ENCODE data around the gene TMEM126B.
"Not testable (repeated sequence)": the region's sequence is repeated elsewhere in the genome, so short reads cannot be mapped to it uniquely, and the experiment has no call there.

The TMEM126B gene

DNA sequence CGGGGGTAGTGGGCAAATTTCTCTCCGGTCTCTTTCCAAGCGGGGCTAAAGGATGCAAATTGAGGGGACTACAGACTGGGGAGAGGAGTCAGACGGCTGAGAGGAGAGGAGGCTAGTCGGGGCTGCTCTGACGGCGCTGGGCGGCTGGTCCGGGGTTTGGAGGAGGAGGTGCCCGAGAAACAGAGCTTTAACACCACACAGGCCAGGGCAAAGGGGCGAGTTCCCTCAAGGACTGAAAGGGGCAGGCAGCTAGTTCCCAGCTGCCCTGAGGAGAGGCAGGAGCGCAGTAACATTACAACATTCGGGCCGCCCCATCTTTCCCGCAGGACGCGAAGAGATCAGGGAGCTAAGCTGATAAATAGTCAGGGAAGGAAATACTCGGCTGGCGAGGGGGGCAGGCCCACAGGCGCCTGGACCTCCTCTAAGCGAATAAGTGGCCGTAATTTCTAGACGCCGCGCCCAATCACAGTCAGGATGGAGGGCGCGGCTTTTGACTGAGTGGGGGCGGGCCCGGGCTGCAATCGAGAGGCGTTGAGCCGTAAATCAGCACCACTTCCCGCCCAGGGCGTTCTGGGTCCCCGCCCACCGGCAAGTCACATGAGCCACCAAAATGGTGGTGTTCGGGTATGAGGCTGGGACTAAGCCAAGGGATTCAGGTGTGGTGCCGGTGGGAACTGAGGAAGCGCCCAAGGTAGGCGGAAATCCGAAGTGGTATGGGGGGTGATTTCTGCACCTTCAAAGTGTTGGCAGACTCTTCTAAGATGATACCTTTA, at the start of gene TMEM126B:
TSS of gene TMEM126B (plus strand) at position 596 of the 773 bp plus-strand sequence. CDS start at position 611, 15 bp downstream.
- DNase-seq (ENCODE audit: extremely low read depth in 1 of 2, low read depth in 1 of 2): peak; percentile 90 to 97

DNA sequence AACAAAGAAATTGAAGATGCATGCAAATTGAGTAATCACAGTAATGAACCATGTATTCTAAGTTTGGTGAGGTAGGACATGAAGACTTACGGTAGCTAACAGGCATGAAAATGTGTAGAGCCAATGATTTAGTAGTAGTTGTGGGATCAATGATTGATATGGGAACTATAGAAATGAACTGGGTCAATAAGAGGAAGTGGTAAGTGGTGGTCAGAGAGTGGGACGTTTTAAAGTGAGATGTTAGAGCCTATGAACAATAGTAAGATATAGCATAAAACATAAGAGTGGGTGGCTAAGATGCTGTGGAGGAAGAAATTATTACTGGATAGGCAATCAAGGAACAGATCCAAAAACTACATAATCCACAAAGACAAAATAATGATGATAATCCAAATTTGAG, 46.3 kb upstream of the TMEM126B start:
- DNase-seq (ENCODE audit: extremely low read depth in 1 of 2, low read depth in 1 of 2): no peak

DNA sequence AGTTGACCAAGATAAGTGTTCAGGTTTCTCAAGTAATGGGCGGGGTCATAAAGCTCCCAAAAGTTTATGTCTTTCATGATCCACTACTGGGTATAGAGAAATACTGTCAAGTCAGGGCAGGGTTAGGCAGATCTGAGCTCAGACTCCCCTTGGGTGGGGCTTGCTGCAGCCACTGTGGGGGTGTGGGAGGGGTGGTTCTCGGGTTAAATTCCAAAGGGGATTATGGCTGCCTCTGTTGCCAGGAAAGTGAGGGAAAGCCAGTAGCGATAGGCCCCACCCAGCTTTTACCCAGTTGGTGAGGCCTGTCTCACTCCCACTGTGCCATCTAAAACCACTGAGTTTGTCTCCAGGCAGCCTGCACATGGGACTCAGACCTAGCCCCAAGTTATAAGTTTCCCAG, 39.0 kb upstream of the TMEM126B start:
- DNase-seq (ENCODE audit: extremely low read depth in 1 of 2, low read depth in 1 of 2): no peak

DNA sequence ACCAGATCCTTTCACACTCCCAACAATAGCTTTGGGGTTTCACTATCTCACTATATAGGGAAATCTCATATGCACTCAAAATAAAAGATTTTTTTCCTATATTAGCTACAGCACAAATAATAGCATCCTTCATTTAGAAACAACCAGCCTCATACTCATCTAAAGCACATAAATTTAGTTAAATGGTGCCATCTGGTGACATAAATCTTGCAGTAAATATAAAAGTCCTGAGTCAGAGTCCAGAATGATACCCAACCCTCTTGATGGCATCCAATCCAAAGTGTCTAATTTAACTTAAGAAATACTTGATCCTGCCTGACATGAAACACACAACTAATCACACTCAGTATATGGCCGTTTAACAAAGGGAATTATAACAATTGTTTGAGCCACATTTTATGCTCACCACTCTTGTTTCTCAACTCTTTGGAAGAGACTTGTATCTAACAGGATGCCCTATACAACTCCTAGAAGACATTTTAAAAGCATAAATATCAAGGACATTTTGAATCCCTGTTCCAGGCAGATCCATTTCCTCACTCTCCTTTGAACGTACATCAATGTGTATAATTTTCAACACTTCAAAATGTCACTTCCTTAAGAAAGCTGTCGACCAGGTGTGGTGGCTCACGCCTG, 37.4 kb upstream of the TMEM126B start:
- no peak for DNase-seq (ENCODE audit: extremely low read depth in 1 of 2, low read depth in 1 of 2)

DNA sequence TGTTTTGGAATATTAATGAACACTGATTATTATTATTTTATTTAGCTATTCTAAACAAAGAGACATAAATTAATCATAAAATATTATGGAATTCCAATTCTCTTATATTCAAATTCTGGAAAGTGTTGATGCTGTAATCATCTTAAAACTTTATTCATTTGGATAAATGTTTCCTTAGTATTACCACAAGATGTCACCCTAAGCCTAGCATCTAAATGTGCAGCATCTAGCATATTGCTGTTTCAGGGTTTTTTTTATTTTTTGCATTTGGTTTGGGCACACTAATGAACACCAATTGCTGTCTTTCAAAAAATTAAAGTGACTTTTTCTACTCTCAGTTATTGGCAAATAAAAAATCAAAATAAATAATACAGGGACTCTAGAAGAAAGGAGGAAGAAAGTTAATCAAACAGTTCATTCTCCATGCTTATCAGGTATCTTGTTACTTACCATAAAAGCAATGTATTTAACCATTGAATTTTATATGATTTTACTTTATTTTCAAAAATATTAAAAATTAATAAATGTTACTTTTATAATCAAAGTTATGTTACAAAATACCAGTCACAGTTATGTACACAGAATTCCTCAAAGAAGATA, 33.0 kb upstream of the TMEM126B start:
- DNase-seq (ENCODE audit: extremely low read depth in 1 of 2, low read depth in 1 of 2): no peak

DNA sequence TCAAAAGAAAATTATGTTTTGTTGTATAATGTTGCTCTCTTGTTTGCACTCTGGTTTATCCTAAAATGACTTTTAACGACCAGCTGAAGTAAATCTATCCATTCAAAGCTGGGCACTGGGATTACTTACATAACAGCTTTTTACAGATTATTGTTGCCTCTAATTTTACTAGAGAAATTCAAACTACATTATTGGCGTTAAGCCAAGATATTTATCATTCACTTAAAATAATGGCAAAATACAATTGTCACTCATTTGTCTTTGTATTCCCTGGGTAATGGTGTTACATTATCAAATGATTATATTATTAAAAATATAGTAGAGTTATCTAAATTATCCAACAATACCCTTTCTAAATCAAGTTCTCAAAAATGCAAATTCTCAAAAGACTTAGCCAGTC, 31.5 kb upstream of the TMEM126B start:
- no peak for DNase-seq (ENCODE audit: extremely low read depth in 1 of 2, low read depth in 1 of 2)

DNA sequence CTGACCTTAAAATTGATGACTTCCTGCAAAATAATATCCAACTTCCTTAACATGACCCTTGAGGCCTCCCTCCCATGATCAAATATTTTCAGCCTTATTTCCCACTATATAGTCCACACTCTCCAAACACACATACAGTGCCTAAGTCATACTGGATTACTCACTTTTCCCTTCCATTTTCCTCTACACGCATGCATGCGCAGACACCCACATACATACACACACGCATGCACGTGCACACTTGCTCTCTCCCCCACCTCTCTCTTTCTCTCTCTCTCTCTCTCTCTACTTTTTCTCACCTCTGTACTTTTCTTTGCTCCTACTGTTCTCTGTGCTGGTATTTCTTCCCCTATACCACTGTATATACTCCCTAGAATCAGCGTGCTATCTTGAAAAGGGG, 29.3 kb upstream of the TMEM126B start:
- DNase-seq (ENCODE audit: extremely low read depth in 1 of 2, low read depth in 1 of 2): no peak

DNA sequence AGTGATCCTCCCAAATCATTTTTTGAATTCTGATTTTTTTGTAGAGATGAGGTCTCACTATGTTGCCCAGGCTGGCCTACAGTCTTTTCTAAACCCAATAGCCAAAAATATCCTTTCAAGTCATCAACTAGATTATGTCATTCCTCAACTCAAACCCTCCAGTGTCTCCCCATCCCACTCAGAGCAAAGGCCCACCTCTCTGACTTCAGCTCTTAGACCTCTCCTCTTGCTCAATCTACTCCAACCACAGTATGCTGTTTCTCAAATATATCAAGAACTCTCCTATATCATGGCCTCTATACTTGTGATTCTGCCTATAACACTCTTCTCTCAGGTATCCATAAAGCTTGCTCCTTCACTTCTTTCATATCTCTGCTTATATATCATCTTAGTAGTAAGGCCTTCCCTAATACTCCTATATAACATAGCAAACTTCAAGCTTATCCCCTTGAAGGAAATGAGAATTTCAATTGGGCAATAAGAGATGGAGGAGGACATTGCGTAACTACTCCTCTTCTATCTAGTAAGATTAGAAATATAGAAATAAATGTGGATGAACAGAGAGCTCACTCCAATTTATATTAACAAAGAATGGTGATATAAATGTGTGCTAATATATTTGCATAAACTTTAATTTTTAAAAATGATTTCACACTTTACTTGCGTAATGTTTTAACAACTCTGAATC, 25.7 kb upstream of the TMEM126B start:
- DNase-seq (ENCODE audit: extremely low read depth in 1 of 2, low read depth in 1 of 2): no peak

DNA sequence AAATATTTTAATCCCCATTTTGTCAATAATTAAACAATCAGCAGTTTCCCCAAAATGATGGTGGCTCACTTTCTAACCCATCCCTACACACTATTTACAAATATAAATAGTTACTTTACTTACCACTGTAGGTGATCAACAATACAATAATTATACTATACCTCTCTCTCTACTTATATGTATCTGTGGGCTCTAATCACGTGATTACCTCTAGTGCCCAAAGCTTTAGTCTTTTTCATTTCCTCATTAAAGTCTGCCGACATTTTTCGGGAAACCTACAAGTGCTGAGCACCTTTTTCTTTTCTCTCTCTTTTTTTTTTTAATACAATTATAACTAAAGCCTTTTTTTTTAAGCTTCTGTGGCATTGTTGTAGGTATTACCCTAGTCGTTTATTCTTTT, 25.2 kb upstream of the TMEM126B start:
- DNase-seq (ENCODE audit: extremely low read depth in 1 of 2, low read depth in 1 of 2): no peak

DNA sequence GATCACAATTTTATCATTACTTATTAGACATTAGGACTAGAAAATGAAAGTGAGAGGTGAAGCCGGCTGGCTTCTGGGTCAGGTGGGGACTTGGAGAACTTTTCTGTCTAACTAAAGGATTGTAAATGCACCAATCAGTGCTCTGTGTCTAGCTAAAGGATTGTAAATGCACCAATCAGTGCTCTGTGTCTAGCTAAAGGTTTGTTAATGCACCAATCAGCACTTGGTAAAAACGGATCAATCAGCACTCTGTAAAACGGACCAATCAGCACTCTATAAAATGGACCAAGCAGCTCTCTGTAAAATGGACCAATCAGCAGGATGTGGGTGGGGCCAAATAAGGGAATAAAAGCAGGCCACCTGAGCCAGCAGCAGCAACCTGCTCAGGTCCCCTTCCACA, 22.2 kb upstream of the TMEM126B start:
- not testable (repeated sequence) for DNase-seq (ENCODE audit: extremely low read depth in 1 of 2, low read depth in 1 of 2)

DNA sequence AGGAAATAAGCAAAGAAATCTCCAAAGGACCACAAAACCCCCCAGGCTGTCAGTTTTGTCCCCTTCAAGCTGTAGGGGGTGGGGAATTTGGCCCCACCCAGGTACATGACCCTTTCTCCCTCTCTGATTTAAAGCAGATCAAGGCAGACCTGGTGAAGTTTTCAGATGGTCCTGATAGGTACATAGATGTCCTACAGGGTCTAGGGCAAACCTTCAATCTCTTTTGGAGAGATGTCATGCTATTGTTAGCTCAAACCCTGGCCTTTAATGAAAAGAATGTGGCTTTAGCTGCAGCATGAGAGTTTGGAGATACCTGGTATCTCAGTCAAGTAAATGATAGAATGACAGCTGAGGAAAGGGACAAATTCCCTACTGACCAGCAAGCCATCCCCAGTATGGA, 19.8 kb upstream of the TMEM126B start:
- not testable (repeated sequence) for DNase-seq (ENCODE audit: extremely low read depth in 1 of 2, low read depth in 1 of 2)

DNA sequence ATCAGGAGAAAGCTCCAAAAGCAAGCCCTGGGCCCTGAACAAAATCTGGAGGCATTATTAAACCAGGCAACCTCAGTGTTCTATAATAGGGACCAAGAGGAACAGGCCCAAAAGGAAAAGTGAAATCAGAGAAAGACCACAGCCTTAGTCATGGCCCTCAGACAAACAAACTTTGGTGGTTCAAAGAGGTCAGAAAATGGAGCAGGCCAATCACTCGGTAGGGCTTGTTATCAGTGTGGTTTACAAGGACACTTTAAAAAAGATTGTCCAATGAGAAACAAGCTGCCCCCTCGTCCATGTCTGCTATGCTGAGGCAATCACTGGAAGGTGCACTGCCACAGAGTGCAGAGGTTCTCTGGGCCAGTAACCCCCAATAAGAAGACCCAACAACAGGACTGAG, 19.1 kb upstream of the TMEM126B start:
- not testable (repeated sequence) for DNase-seq (ENCODE audit: extremely low read depth in 1 of 2, low read depth in 1 of 2)

DNA sequence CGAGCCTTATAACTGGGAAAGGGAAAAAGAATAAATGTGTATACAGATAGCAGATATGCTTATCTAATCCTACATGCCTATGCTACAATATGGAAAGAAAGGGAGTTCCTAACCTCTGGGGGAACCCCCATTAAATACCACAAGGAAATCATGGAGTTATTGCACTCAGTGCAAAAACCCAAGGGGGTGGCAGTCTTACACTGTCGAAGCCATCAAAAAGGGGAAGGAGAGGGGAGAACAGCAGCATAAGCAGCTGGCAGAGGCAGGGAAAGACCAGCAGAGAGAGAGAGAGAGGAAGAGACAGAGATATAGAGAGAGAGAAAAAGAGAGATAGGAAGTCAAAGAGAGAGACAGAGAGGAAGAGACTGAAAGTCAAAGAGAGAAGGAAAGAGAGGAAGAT, 16.8 kb upstream of the TMEM126B start:
- DNase-seq (ENCODE audit: extremely low read depth in 1 of 2, low read depth in 1 of 2): not testable (repeated sequence)

DNA sequence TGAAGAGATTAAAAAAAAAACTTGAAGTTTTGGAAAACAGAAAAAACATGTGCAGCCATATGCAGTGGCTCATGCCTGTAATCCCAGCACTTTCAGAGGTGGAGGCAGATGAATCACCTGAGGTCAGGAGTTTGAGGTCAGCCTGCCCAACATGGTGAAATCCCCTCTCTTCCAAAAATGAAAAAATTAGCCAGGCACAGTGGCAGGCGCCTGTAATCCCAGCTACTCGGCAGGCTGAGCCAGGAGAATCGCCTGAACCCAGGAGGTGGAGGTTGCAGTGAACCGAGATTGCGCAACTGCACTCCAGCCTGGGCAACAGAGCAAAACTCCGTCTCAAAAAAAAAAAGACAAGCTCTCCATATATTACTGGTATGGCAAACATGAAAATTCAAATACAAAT, 8.9 kb upstream of the TMEM126B start:
- no peak for DNase-seq (ENCODE audit: extremely low read depth in 1 of 2, low read depth in 1 of 2)

DNA sequence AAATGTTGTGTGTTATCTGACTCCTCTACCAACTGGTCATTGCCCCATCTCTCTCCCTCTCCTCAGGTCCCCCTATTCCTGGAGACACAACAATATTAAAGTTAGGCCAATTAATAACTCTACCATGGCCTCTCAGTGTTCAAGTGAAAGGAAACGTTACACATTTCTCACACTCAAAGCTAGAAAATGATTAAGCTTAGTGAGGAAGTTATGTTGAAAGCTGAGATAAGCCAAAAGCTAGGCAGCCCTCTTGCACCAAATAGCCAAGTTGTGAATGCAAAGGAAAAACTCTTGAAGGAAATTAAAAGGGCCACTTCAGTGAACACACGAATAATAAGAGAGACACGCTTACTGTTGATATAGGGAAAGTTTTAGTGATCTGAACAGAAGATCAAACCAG, 8.1 kb upstream of the TMEM126B start:
- no peak for DNase-seq (ENCODE audit: extremely low read depth in 1 of 2, low read depth in 1 of 2)

DNA sequence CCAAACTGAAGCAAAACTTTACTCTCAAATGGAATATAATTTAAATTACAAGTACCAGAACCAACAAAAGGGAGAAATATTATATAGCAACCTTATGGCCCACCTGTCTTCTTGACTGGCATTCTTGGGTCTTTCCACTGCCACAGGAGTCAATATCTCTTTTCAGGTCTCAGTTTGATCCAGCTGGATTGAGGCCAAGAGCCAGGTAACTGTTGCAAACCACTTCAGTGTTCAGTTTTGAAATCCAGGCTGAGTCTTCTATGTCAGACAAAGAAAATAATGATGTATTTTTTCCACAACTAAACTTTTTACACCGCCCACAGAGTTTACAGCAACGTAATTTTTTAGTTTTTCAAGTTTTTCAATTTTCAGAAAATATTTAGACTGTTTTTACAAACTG, 1.9 kb upstream of the TMEM126B start:
- DNase-seq (ENCODE audit: extremely low read depth in 1 of 2, low read depth in 1 of 2): no peak

DNA sequence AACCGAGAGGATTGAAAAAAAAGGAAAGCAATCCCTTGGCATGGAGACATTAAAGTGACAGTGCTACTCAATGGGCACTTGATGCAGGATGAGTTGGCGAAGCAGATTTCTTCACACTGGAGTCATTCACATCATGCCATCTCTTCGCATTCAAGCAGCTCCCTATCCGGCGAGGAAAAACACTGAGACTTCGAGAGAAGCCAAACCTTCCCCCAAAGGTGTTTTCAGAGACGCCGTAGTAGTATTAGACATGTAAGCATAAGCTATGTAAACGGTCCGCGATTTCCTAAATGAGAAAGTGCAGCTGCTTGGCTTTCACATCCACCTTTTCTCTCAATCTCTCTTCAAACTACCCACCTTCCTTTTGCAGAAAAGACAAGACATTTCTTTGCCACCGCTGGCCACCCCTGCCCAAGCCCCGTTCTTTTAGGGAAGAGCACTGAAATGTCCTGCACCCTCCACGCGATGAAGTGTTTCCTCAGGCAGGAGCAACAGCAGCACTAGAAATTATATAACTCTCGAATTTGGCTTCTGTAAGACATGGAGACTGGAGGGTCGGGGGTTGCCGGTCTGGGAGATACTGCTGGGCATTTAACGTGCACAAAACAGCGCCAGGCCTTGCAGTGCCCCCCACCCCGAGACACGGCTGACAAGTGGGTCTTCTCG, 928 bp upstream of the TMEM126B start, which contains the start of gene DLG2:
TSS of gene DLG2 (minus strand) at position 13 of the 666 bp plus-strand sequence.
- DNase-seq (ENCODE audit: extremely low read depth in 1 of 2, low read depth in 1 of 2): no peak

DNA sequence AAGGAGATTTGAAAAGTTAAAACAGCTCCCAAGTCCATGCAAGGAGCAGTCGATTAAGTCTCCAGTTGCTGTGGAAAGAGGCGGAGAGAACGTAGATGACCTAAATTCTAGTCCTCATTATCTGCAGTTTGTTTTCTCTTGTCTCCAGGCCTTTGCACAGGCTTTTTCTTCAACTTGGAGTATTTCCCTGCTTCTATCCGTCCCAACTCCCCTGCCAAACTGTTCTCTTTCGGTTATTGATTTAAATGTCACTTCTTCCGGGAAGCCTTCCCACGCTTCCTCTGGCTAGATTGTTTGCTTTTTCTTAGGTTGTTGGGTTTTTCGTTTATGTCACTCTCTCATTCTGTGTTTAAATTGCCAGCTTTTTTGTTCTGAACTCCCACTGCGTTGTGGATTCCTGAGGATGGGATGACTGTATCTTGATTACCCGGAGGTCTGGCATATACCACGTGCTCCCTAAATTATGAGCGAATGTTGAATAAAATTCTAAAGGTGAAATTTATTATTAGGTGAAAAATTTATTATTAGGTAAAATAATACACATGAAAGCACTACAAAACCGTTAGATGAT, 463 bp downstream of the TMEM126B start:
- DNase-seq (ENCODE audit: extremely low read depth in 1 of 2, low read depth in 1 of 2): no peak

DNA sequence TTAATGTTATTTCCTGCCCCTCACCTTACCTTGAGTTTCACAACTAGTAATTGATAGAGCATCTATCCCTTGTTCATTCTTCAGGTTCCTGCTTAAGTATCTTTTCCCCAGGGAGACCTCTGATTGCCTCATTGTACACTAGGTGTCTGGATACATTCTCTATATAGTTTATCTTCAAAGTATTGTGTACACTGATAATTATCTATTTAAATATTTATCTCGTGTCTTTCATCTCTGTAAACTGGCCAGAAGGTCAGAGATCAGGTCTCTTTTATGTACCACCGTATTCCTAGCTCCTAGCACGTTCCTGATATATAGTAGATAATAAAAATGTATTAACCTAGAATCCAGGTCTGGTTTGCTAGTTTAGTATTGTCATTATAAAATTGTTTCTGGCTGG, 6.4 kb downstream of the TMEM126B start:
- DNase-seq (ENCODE audit: extremely low read depth in 1 of 2, low read depth in 1 of 2): no peak

DNA sequence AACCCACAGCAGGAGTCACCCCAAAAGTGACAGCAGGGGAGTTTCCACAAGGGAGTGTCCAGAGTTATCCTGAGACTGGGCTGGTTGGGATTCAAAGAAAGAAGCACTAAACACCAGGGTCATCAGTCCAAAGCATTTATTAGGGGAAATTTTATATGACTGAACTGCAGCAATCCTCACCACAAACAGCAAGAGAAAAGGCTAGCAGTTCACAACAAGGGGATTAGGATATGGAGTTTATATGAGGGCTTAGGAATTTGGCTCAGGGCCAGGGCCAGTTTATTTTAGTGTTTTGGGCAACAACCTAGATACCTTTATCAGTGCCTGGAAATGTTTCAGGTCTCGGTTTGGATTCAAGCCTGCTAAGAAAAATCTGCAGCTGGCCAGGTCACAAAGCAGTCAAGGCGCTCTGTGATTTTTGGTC, 14.8 kb downstream of the TMEM126B start:
- no peak for DNase-seq (ENCODE audit: extremely low read depth in 1 of 2, low read depth in 1 of 2)

DNA sequence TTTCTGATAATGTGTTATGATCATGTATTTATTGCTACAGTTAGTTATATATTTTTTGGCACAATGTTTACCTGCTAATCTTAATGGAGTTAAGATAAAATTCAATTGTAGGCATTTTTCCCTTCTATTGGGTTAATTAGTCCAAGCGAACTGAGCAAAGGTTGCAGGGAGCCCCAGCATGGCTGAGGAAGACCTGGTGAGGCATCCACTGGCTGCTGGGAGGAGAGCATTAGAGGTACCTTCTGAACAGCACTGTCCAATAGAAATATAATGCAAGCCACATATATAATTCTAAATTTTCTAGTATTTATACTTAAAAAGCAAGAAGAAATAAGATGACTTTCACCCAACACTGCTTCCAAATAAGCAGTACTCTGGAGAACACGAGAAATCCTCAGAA, 18.7 kb downstream of the TMEM126B start:
- DNase-seq (ENCODE audit: extremely low read depth in 1 of 2, low read depth in 1 of 2): no peak

All from stimulated activated CD8-positive, alpha-beta memory T cell treated with anti-CD3 and anti-CD28 coated beads, Interleukin-7, amount 100 ng/mL, for 48 hours (primary cell).